ELF-1 (cell line): ENCODE data around the gene SPECC1.
A peak's percentile ranks its signal among the peaks of the same experiment; 100 is the strongest.
"Not testable (repeated sequence)": the region's sequence is repeated elsewhere in the genome, so short reads cannot be mapped to it uniquely, and the experiment has no call there.

Source experiments
- DNase-seq: peaks from one replicate; pipeline ENCODE4 v3.0.0-alpha.2; 2016; ENCODE audit warnings: low read depth, low spot score

Gene SPECC1, protein sequence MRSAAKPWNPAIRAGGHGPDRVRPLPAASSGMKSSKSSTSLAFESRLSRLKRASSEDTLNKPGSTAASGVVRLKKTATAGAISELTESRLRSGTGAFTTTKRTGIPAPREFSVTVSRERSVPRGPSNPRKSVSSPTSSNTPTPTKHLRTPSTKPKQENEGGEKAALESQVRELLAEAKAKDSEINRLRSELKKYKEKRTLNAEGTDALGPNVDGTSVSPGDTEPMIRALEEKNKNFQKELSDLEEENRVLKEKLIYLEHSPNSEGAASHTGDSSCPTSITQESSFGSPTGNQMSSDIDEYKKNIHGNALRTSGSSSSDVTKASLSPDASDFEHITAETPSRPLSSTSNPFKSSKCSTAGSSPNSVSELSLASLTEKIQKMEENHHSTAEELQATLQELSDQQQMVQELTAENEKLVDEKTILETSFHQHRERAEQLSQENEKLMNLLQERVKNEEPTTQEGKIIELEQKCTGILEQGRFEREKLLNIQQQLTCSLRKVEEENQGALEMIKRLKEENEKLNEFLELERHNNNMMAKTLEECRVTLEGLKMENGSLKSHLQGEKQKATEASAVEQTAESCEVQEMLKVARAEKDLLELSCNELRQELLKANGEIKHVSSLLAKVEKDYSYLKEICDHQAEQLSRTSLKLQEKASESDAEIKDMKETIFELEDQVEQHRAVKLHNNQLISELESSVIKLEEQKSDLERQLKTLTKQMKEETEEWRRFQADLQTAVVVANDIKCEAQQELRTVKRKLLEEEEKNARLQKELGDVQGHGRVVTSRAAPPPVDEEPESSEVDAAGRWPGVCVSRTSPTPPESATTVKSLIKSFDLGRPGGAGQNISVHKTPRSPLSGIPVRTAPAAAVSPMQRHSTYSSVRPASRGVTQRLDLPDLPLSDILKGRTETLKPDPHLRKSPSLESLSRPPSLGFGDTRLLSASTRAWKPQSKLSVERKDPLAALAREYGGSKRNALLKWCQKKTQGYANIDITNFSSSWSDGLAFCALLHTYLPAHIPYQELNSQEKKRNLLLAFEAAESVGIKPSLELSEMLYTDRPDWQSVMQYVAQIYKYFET

DNA sequence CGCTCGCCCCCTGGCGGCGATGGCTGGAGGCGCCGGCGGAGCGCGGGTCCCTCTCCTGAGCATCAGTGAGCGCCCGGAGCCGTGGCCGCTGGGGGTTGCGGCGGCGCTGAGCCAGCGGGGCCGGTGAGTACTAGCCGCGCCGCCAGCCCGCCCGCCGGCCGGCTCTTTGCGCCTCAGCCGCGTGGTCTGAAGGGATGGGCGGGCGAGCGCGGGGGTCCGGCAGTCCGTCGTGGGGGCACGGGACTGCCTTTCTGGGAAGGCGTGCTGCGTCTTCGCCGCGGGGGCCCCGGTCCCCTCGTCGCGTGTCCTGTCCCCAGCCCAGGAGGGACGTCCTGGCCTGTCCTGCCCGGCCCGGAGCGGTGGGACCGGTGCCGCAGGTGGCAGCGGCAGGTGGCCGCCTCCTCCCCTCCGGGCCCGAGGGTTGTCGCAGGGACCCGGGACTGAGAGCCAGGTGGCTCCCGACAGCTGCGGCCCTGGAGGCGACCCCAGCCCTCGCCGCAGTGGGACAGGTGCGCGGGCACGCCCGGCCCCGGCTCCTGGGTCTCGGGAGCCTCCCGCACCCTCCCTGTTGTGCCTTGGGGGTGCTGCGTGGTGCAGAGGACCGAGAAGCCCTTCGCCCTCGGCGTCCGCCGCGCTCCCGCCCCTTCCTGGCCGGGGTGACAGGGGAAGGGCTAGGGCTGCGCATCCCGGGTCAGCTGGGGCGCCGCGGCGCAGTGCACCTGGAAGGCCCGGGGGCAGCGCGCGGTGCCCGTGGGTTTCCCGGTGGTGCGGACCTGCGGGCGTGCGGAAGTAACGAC, at the start of gene SPECC1:
SPECC1 (plus strand) TSS at position 58 of the 797 bp plus-strand sequence. CDS start 87,293 bp downstream, outside the sequence.
- DNase-seq: peak; percentile 94

- not testable (repeated sequence) for DNase-seq
These were observed 46.2 kb upstream of the SPECC1 start for GRCh38 chr17:19962954-19963353.

DNA sequence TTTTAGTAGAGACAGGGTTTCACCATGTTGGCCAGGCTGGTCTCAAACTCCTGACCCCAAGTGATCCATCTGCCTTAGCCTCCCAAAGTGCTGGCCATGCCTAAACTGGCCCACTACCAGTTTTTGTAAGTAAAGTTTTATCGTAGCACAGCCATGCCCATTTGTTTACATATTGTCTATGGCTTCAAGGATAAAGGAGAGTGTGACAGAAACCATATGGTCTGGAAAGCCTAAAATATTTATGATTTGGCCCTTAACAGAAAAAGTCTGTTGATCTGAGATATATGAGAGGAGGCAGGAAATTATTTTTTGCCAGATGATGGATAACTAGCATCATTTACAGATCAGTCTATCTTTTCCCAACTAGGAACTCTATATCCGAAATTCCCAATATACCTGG, 36.0 kb upstream of the SPECC1 start:
- DNase-seq: no peak

DNA sequence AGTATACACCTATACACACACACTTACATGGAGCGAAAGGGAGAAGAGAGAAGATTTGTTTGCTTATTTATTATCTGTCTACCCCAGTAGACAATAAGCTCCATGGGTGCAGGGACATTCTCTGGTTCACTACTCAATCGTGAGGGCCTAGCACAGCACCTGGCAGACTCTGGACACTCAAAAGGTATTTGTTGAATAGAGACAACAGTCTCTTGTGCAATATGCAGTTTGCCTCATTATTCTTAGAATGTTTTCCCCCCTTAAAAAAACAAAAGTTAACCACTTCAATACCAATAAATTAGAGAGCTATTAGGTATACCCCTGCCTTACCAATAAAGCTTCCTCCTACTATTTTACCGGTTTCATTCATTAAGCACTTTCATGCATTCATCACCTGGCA, 33.6 kb upstream of the SPECC1 start:
- DNase-seq: no peak

DNA sequence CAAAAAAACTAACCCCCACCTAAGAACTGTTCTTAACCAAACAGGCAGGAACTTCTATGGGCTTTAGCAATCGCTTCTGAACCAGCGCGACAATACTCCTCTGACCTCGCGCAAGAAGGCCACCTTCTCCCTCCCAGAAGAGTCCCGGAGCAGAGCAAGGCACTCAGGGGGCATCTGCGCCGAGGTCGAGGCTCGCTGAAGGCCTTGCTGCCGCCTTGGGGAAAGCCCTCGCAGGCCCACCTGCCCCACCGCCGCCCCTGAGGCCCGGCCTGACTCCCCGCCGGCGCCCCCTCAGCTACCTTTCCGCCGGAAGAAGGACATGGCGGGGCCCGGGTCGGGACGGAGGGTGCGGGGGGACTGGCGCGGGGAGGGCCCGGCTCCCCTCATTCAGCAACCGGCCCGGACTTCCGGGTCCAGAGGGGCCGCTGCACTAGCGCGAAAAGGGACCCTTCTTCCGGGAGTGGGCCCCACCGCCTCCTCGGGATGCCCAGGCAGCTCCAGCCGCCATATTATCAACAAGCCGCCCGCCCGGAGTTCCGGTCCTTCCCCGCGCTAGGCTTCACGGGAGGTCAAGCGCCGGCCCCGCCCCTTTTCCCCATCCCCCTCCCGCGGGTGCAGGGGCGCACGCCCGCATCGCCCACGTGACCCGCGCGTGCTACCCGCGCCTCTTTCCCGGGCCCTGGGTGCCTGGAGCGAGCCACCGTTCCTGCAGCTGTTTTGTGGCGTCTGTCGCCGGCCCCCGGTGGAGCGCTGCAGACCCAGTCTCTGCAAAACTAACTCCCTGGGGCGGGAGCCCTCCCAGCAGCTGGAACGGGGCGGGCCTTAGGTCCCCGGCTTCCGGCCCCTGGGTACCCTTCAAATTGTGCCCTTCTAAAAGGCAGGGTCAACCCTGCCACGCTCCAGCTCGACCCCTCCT, 31.6 kb upstream of the SPECC1 start, which contains the start of gene AKAP10:
AKAP10 (minus strand) TSS at position 536 of the 916 bp plus-strand sequence; CDS start at position 387, 149 bp downstream.
- DNase-seq: peak; percentile 88

DNA sequence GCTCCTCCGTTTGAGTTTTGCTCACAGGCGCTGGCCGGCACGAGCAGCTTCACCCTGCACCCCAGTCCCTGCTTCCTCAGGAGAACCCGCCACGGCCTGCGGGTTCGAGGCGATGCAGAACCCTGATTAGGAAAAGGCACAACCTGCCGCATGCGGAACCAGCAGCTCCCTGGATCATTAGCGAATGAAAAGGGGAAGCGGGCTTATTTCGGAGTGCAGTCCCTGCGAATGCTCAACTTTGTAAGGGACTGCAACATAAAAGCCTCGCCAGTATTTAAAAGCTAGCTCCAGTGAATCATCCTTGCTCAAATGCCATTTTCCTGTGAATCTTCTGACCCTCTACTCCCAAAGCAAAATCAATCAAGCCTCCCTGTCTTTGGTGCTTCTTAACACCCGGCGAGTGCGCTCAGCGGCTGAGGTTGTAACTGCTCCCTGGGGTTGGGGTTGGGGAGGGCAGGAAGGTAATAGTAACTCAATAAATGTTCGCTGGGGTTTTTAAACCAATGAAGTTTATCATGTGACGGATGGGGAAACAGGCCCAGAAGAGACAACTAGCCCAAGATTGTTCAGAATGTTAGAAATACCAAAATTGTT, 30.9 kb upstream of the SPECC1 start:
- no peak for DNase-seq

DNA sequence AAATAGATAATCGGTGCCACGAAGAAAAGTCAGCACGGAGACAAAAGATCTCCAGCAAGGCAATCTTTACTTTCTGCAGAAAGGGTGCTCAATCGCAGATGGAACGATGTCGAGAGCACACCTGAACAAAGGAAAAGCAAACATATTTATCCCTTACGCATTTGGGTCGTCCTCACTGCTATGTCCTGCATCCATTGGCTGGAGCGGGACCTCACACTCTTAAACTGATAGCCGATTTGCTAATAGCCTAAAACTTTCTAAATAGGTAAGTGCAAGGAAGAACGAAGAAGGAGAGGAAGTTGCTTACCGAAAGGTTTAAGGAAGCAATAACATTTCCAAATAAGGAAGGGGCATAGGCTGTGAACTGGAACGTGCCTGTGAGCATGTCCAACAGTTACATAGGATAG, 30.4 kb upstream of the SPECC1 start:
- DNase-seq: no peak

DNA sequence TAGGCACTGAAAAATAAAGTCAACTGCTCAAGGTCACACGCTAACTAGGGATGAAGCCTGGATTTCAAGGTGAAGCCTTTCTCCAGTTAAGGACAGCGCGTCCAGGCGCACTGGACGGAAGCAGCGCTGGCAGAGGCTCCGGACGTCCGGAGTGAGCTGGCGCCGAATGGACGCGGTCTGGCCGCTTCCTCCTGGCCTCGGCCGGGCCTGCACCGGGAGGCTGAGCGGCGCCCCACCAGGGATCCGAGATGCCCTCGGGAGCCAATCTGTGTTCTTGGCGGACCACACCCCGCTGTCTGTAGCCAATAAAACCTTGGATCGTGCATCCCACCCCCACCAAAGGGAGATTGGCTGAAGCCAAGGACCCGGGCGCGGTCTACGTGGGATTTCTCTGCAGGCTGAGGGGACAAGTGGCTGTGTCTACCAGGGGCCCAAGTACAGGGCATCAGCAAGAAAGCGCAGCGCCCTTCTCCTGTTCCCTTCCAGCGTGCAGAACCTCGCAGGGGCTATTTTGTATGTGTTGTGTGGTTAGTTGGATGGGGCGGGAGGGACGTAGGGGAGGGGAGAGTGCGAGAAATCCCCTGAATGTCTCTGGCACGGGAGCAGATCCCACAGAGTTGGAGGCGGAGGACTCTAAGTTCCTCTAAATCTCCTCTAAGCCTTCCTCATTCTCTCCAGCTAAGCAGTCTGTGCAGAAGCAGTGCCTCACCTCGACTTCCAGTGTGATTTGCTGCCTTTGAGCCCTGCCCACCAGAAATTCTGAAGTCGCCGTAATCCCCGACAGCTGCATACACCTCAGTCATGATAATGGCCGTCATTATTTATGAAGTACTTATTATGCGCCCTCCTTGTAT, 29.0 kb upstream of the SPECC1 start:
- DNase-seq: peak; percentile 71

GRCh38 chr17:19986941-19987861, 22.0 kb upstream of the SPECC1 start:
- peak; percentile 74 for DNase-seq

DNA sequence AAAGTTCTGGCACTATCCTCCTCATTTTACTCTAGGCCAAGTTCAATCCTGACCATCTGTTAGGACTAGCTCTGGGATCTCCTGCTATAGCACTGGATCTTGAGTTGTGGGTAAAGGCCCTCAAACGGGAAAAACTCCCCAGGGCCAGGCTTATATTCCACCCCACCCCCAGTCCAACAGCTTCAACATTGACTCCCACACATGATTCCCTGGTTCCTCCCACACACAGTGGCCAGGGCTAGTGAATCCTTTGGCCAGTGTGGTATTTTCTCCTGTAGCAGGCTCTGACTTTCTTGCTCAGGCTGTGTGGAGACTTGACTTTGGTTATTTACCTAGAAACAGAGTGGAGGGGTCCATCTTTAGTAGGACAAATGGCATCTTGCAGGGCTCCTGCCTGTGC, 21.3 kb upstream of the SPECC1 start:
- no peak for DNase-seq

DNA sequence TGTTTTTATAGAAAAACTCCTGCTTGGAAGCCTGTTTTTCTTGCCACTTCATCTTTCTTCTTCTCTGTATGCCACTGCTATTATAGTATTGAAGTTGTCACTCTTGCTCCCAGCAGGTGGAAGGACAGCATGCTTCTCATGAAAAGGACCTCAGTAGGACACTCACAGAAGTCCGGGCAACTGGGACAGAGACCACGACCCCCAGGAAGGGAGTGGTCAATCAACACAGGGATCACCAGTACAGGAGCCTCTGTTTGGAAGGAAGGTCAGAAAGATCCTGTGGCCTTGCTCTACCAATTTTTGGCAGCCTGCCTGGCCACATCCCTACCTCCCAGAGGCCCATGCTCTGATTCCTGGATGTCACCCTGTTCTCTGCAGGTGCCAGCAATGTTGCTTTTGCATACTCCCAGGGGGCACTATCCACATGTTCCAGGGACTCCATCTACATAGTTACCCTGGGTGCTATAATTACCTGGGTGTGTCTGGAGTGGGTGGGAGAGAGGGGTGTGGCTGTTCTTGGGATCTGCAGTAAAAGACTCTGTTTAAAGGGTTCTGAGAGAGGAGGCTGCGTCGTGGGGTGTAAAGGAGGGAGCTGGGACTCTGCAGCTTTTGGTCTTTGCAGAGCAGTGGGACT, 17.8 kb upstream of the SPECC1 start:
- no peak for DNase-seq

- peak; percentile 95 for DNase-seq
These were observed 16.1 kb upstream of the SPECC1 start for GRCh38 chr17:19992803-19993713.

DNA sequence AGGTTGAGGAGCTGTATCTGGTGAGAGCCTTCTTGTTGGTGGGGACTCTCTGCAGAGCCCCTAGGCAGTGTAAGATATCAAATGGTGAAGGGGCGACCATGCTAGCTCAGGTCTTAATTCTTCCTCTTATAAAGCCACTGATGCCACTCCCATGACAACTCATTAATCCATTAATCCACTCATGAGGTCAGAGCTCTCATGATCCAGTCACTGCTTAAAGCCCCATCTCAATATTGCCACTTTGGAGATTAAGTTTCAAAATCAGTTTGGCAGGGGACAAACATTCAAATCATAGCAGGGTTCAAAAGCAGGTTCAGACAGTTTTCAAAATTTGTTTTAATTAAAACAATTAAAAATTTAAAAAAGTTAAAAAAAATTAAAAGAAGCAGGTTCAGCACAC, 13.1 kb upstream of the SPECC1 start:
- DNase-seq: no peak

DNA sequence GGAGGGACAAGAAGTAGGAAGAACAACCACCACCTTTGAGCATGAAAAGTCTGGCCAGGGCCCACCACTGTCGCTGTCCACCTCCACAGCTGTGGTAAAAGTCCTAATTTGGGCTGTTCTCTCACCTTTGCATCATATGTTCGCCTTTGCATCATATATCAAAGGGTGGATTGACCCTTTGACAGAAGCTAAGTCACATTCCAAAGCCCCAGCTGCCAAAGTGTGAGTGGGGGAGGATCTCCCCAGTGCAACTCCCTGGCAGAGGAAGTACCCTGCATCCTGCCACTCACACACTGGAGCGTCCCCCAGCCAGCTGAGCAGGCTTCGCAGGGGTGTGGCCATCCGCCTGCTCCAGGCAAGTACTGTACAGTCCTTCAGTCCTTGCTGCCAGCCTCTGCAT, 12.7 kb upstream of the SPECC1 start:
- peak; percentile 35 for DNase-seq

DNA sequence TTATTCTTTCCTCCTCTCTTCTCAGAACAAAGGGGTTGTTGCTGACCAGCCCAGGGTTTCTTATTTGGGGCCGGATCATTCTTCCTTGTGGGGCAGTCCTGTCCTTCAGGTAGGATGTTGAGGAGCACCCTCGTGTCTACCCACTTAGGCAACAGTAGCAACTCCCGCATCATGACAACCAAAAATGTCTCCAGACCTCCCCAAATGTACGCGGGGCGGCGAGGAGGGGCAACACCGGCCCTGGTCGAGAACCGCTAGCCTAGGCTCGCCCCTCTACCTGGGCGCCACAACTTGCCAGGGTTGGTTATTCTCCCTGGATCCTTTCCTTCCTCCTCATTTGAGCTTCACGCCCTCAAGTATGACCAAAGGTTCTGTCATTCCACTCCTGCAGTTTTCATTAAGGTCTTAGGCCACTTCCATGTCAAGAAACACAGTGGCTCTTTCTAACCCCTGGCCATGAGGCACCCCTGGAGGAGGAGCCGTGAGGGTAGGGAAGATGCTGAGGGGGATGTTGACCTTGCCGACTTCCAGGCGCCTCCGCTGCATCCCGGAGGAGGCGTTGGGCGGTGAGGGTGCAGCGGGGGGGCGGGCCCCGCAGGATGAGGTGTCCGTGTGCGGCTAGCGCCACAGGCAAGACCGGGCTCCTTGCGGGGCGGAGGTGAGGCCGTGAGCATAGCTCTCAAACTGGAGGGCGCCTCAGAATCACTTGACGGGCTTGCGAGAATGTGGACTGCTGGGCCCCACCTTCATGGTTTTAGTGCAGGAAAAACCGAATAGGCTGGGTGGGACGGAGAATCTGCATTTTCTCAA, 712 bp upstream of the SPECC1 start:
- no peak for DNase-seq

GRCh38 chr17:20009052-20009301, 182 bp upstream of the SPECC1 start:
- DNase-seq: no peak
